ENCODE data around the gene API5.

Gene API5

GRCh38 chr11:43359422-43359818 is 47.6 kb downstream of the API5 start:
- peak; percentile 17 for DNase-seq (ENCODE audit: low spot score)

GRCh38 chr11:43360361-43361032 is 48.7 kb downstream of the API5 start:
- no peak for DNase-seq (ENCODE audit: low spot score)

- DNase-seq (ENCODE audit: low spot score), result no peak
These were observed 54.9 kb downstream of the API5 start for GRCh38 chr11:43366677-43367076.

GRCh38 chr11:43367382-43368178 is 55.8 kb downstream of the API5 start:
- no peak for DNase-seq (ENCODE audit: low spot score)

- DNase-seq (ENCODE audit: low spot score), result no peak
These were observed 64.3 kb downstream of the API5 start for GRCh38 chr11:43376065-43376464.

- DNase-seq (ENCODE audit: low spot score), result no peak
These were observed 64.8 kb downstream of the API5 start for GRCh38 chr11:43376594-43376993.

GRCh38 chr11:43377389-43377788 is 65.6 kb downstream of the API5 start:
- DNase-seq (ENCODE audit: low spot score), result no peak

- DNase-seq (ENCODE audit: low spot score), result no peak
These were observed 67.1 kb downstream of the API5 start for GRCh38 chr11:43378897-43379296.

- no peak for DNase-seq (ENCODE audit: low spot score)
These were observed 70.0 kb downstream of the API5 start for GRCh38 chr11:43381802-43382201.

- DNase-seq (ENCODE audit: low spot score), result no peak
These were observed 70.8 kb downstream of the API5 start for GRCh38 chr11:43382614-43383013.

GRCh38 chr11:43384393-43384792 is 72.6 kb downstream of the API5 start:
- no peak for DNase-seq (ENCODE audit: low spot score)

GRCh38 chr11:43392713-43393112 is 80.9 kb downstream of the API5 start:
- DNase-seq (ENCODE audit: low spot score), result no peak

- no peak for DNase-seq (ENCODE audit: low spot score)
These were observed 82.1 kb downstream of the API5 start for GRCh38 chr11:43393765-43394355.

Measured in Ammon's horn (tissue), 1 donor.